ENCODE results near the gene EXD2. TPM values are rescaled to one million over a fixed set of nuclear protein-coding genes. Genes with fewer than 3 reads are reported as not detected.

The EXD2 gene
- total and polyA plus RNA-seq, 2 of the 13 experiments (the other 11 are each of a cell fraction or from before 2014, with no cell fraction given), result 9.5 to 15.1 TPM

DNA sequence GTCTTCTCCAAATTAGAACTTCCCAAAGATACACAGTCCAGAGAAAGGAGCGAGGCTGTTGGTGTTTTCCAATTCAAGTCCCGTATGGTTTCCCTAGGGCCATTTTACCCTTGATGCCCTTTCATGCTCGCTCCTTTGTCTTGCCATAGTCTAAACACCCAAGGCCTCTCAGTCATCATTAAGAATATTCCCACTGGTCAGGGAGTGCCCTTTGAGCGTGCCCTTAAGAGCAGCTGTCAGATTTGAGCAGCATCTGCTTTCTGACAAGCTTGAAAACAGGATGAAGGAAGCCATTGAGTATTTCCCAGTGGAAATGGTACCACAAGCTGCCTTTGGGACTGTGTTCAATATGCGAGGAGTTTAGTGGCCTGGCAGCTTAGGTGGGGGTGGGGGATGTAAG, 58.3 kb downstream of the EXD2 start:
- intact Hi-C loops (cut with micrococcal nuclease; ENCODE audit: unreplicated experiment), result no loop called here
- Histone ChIP-seq H3K4me2 (ENCODE audit: low read depth, low read length) (no peak overlapping the region), H3K27ac (ENCODE audit: extremely low read length, insufficient read depth, low read length) (no peak overlapping the region), H3K27me3 (ENCODE audit: control insufficient read depth in 1 of 2, insufficient read depth in 2 of 2, low read length in 2 of 2) (peaks cover 0 to 20% of the 10 kb centered on the region in 2 experiments; a peak in 3 of 5 replicates), H3K36me3 (replicated peaks in 1 of 2; ENCODE audit: control insufficient read depth in 1 of 2, insufficient read depth in 2 of 2, low read length in 2 of 2) (no peaks in the 10 kb centered on the region; a peak in 1 of 5 replicates), H3K9me3 (ENCODE audit: low read length) (no peaks in the 10 kb centered on the region), H3K4me3 (replicated peaks in 1 of 3; ENCODE audit: insufficient read depth in 1 of 3, low read depth in 2 of 3, low read length in 3 of 3) (no peak overlapping the region), H3K4me1 (ENCODE audit: insufficient read depth, low read length) (no peaks in the 10 kb centered on the region), H3K9ac (ENCODE audit: insufficient read depth, low read depth, low read length) (no peak overlapping the region), H2AFZ (ENCODE audit: low read length) (no peak overlapping the region), H4K20me1 (ENCODE audit: insufficient read depth, low read length) (no peaks in the 10 kb centered on the region), H3K79me2 (ENCODE audit: insufficient read depth, low read length) (no peaks in the 10 kb centered on the region)
- POLR2A ChIA-PET, result no interaction called here
- DNase-seq (ENCODE audit: low spot score), result no peak
- WGBS (ENCODE audit: low lambda C conversion rate), result 51% methylated on average over 5 of the region's 5 CpGs
- no peak for FAIRE-seq
- BruUV-seq (replicated peaks), result no TSS peak
- CTCF ChIA-PET (ENCODE audit: low intra/inter-chr PET ratio, low total read pairs), result no interaction called here
- ATAC-seq, result no peak
- in situ Hi-C loops (cut with HindIII; ENCODE audit: extremely low pct_ligation_motif_present, low pct_unique_long_range_greater_than_20kb), result loop anchor here (10.0 kb wide), 1 partner anchor 215 kb away; no protein-coding TSS in a partner anchor
- TF ChIP-seq STAT6 (CRISPR knock-in tag; IDR thresholded peaks at IDR 0.05; ENCODE audit: borderline replicate concordance) (no peak), GABPB1 (CRISPR knock-in tag; IDR thresholded peaks at IDR 0.05) (no peak), NAIF1 (CRISPR knock-in tag; IDR thresholded peaks at IDR 0.05; ENCODE audit: borderline replicate concordance) (no peak), DNMT3B (CRISPR knock-in tag; conservative IDR thresholded peaks at IDR 0.05) (no peak), ZNF451 (CRISPR knock-in tag; IDR thresholded peaks at IDR 0.05) (no peak), ZNF687 (CRISPR knock-in tag; IDR thresholded peaks at IDR 0.05) (no peak), TAF15 (IDR thresholded peaks at IDR 0.05; ENCODE audit: low read depth, low read length, poor library complexity, severe bottlenecking) (no peak), ZNF549 (CRISPR knock-in tag; IDR thresholded peaks at IDR 0.05) (no peak), GLMP (CRISPR knock-in tag; IDR thresholded peaks at IDR 0.05; ENCODE audit: borderline replicate concordance) (no peak), ZEB1 (IDR thresholded peaks at IDR 0.05; ENCODE audit: insufficient replicate concordance, low read depth) (no peak), HMG20B (CRISPR knock-in tag; conservative IDR thresholded peaks at IDR 0.05) (no peak), NRL (CRISPR knock-in tag; IDR thresholded peaks at IDR 0.05; ENCODE audit: borderline replicate concordance) (no peak), PATZ1 (CRISPR knock-in tag; IDR thresholded peaks at IDR 0.05) (no peak)
- TF ChIP-seq, protein P1, sequence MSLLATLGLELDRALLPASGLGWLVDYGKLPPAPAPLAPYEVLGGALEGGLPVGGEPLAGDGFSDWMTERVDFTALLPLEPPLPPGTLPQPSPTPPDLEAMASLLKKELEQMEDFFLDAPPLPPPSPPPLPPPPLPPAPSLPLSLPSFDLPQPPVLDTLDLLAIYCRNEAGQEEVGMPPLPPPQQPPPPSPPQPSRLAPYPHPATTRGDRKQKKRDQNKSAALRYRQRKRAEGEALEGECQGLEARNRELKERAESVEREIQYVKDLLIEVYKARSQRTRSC (CRISPR knock-in tag; IDR thresholded peaks at IDR 0.05; ENCODE audit: low read depth), result no peak

All from HepG2 (cell line).